Progenitor cell of endocrine pancreas (in vitro differentiated cells): ENCODE data around the gene ITIH6. TPM values are rescaled to one million over a fixed set of nuclear protein-coding genes. Genes with fewer than 3 reads are reported as not detected.
"Not testable (repeated sequence)": the region's sequence is repeated elsewhere in the genome, so short reads cannot be mapped to it uniquely, and the experiment has no call there.

Experiments
- DNase-seq: peaks from one replicate; pipeline ENCODE4 v3.0.0; 2021; ENCODE audit warnings: low spot score; ENCODE audit not compliant: unreplicated experiment
- H3K27ac Mint-ChIP-seq: 2 replicates; pipeline ENCODE4 v1.8.0; 2021; ENCODE audit warnings: mild to moderate bottlenecking, moderate library complexity, mixed read lengths
- H3K27me3 Mint-ChIP-seq: 2 replicates; pipeline ENCODE4 v1.8.0; 2021; ENCODE audit warnings: mixed read lengths
- H3K36me3 Mint-ChIP-seq: 2 replicates; pipeline ENCODE4 v1.8.0; 2022; ENCODE audit warnings: mixed read lengths; ENCODE audit not compliant: insufficient read depth
- H3K4me1 Mint-ChIP-seq: 2 replicates; pipeline ENCODE4 v1.8.0; 2021; ENCODE audit warnings: low read depth, mixed read lengths
- H3K4me3 Mint-ChIP-seq: 2 replicates; pipeline ENCODE4 v1.8.0; 2021; ENCODE audit warnings: low read depth, mild to moderate bottlenecking, moderate library complexity, mixed read lengths
- H3K9me3 Mint-ChIP-seq: 2 replicates; pipeline ENCODE4 v1.8.0; 2021; ENCODE audit warnings: low read depth, mixed read lengths
- CTCF ChIP-seq: fragments of 200-600 bp; sonication (generic); IDR thresholded peaks from one replicate; pipeline ENCODE4 v1.5.0; 2021; ENCODE audit warnings: antibody characterized with exemption, mild to moderate bottlenecking; ENCODE audit not compliant: unreplicated experiment
- long read RNA-seq: library from polyadenylated mRNA; unstranded; transcript quantifications from one replicate; pipeline ENCODE4 v2.0.0, GENCODE V29; 2020
- total RNA-seq: library from RNA; stranded (reverse); gene quantifications from 2 replicates; pipeline ENCODE4 v1.2.1, GENCODE V29; 2021

ITIH6 gene, protein sequence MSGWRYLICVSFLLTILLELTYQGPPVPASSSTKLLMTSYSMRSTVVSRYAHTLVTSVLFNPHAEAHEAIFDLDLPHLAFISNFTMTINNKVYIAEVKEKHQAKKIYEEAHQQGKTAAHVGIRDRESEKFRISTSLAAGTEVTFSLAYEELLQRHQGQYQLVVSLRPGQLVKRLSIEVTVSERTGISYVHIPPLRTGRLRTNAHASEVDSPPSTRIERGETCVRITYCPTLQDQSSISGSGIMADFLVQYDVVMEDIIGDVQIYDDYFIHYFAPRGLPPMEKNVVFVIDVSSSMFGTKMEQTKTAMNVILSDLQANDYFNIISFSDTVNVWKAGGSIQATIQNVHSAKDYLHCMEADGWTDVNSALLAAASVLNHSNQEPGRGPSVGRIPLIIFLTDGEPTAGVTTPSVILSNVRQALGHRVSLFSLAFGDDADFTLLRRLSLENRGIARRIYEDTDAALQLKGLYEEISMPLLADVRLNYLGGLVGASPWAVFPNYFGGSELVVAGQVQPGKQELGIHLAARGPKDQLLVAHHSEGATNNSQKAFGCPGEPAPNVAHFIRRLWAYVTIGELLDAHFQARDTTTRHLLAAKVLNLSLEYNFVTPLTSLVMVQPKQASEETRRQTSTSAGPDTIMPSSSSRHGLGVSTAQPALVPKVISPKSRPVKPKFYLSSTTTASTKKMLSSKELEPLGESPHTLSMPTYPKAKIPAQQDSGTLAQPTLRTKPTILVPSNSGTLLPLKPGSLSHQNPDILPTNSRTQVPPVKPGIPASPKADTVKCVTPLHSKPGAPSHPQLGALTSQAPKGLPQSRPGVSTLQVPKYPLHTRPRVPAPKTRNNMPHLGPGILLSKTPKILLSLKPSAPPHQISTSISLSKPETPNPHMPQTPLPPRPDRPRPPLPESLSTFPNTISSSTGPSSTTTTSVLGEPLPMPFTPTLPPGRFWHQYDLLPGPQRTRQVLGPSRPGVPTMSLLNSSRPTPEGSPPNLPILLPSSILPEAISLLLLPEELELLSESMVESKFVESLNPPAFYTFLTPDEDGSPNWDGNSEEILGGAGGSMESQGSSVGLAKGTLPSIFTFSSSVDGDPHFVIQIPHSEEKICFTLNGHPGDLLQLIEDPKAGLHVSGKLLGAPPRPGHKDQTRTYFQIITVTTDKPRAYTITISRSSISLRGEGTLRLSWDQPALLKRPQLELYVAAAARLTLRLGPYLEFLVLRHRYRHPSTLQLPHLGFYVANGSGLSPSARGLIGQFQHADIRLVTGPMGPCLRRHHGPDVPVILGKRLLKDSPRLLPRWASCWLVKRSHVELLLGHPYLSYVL
- not detected in 2 replicates for total RNA-seq
- long read RNA-seq: 0 reads

DNA sequence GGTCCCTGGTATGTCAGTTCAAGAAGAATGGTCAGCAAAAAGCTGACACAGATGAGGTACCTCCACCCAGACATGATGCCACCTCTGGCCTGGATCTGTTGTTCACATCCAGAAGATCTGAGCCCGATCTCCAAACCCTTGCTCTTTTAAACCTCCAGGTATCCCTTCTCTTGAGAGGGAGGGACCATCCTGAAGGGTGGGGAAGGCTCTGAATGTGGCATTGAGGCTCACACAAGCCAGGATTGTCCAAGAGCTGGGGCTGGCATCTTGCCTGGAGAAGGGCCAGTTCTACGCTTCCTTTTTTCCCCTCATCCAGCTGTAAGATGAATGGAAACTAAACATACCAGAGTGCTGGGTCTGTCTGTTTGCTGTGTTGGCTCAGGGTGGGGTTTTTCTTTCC, at the start of gene ITIH6:
Gene ITIH6, minus strand, starts transcription at position 119 of the 400 bp plus-strand sequence. Its CDS starts 45 bp downstream, at position 74.
- TF ChIP-seq CTCF: no peak
- peaks cover 7% of the 10 kb centered on the region for H3K9me3 Mint-ChIP-seq
- no peak within 1 kb of the TSS for H3K27ac Mint-ChIP-seq
- no peak for DNase-seq
- H3K36me3 Mint-ChIP-seq: no peaks in the 10 kb centered on the region
- H3K4me1 Mint-ChIP-seq: peaks cover 8% of the 10 kb centered on the region
- peaks cover 2% of the 10 kb centered on the region for H3K27me3 Mint-ChIP-seq
- H3K4me3 Mint-ChIP-seq: no peak within 1 kb of the TSS

- peaks cover 29% of the 10 kb centered on the region for H3K9me3 Mint-ChIP-seq
- H3K27me3 Mint-ChIP-seq, DNase-seq, H3K36me3 Mint-ChIP-seq, H3K4me1 Mint-ChIP-seq, H3K27ac Mint-ChIP-seq, H3K4me3 Mint-ChIP-seq: not testable (repeated sequence)
These were observed 49.6 kb upstream of the ITIH6 start for GRCh38 chrX:54847700-54848099.

GRCh38 chrX:54843050-54843449, 45.0 kb upstream of the ITIH6 start:
- Mint-ChIP-seq H3K4me1 (peaks cover 7% of the 10 kb centered on the region), H3K27ac (no peak overlapping the region), H3K27me3 (no peaks in the 10 kb centered on the region), H3K4me3 (no peak overlapping the region), H3K9me3 (peaks cover 29% of the 10 kb centered on the region), H3K36me3 (peaks cover 2% of the 10 kb centered on the region)
- no peak for DNase-seq
- TF ChIP-seq CTCF: no peak

DNA sequence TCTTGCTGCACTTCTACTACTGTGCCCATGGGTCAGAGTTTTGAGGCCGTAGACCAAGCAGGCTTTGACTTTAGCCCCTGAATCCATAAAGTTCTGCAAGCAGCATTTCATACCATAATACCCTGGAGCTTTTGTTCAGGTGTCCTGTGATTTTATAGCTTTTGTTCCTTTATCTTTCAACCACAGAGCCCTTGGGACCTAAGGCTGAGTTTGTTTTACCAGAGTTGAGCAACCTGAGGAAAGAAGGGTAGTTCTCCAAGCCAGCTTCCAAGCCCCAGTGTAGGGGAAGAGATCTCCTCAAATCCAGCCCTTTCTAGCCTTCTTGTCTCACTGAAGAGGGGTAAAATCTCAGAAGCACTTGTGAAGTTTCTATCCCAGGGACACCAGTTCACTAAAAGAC, 44.6 kb upstream of the ITIH6 start:
- Mint-ChIP-seq H3K27me3 (no peaks in the 10 kb centered on the region), H3K9me3 (peaks cover 29% of the 10 kb centered on the region), H3K4me1 (peaks cover 7% of the 10 kb centered on the region), H3K27ac (no peak overlapping the region), H3K4me3 (no peak overlapping the region), H3K36me3 (peaks cover 2% of the 10 kb centered on the region)
- DNase-seq: no peak
- no peak for TF ChIP-seq CTCF

DNA sequence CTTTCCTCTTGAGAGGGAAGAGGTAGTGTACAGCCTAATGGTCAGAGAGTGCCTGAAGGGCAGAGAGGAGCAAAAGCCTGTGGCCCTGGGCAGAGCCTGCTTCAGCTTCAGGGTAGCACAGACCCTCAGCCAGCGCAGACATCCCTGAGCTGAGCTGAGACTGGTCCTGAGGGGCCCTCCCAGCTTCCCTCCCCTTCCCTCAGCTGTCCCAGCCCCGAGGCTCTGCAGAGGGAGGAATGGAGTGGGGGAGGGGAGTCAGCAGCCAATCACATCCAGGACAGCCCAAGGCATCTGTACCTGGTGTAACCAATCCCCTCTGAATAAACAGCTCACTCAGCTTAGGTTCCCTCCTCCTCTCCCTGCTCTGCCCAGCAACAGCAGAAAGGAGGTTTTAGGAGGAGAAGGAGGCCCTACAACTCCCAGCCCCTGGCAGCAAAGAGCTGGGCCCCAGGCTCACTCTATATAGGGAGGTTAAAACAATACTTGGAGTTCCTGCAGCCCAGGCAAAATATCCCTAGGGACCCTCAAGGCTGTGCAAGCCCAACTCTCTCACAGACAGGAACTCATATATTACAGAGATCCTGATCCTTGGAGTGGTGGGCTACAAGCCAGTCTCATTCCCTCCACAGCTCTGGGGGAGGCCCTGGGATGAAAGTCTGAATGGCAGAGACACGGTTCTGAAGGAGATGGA, 43.3 kb upstream of the ITIH6 start:
- peaks cover 27% of the 10 kb centered on the region for H3K9me3 Mint-ChIP-seq
- H3K27ac Mint-ChIP-seq: peak overlapping the region; percentile 97
- H3K4me3 Mint-ChIP-seq: not testable (repeated sequence)

More for the DNA sequence above, 43.3 kb upstream of the ITIH6 start:
- not testable (repeated sequence) for H3K4me1 Mint-ChIP-seq, H3K27me3 Mint-ChIP-seq, DNase-seq, H3K36me3 Mint-ChIP-seq
